Left ventricle myocardium superior (tissue), 1 donor: ENCODE measurements around the gene NLN. TPM values are rescaled to one million over a fixed set of nuclear protein-coding genes. Genes with fewer than 3 reads are reported as not detected.
"Not testable (repeated sequence)": the region's sequence is repeated elsewhere in the genome, so short reads cannot be mapped to it uniquely, and the experiment has no call there.

Experiments
- ATAC-seq: fragments of 200-7000 bp; cut with Tn5 transposase; one replicate; pipeline ENCODE4 v1.9.1; 2020; ENCODE audit warnings: mild to moderate bottlenecking, moderate library complexity
- DNase-seq: peaks from one replicate; pipeline ENCODE4 v3.0.0-alpha.2; 2020
- intact Hi-C: fragments of 100-400 bp; cut with micrococcal nuclease; formaldehyde crosslinking; loops from one replicate; pipeline ENCODE4 v1.11.0; 2022
- total RNA-seq: library from RNA; stranded (reverse); fragmentation: NEBNext Ultra II Directional; extraction: Animal tissue kit (Norgen Biotek cat#: 25700); gene quantifications from one replicate; pipeline ENCODE4 v1.2.1, GENCODE V29; 2021
- donor health status: DM: no; HTN: yes; CAD: no; lungs with severe emphysema.

NLN gene
- total RNA-seq, 1 donor from 2014 or later = 14.1 TPM

GRCh38 chr5:65821966-65822365 lies 100.0 kb downstream of the NLN start:
- no peak for ATAC-seq
- intact Hi-C loops = no loop called here
- no peak for DNase-seq

- DNase-seq = no peak
- ATAC-seq = no peak
- intact Hi-C loops = no loop called here
Observed at GRCh38 chr5:65822710-65823109, 100.7 kb downstream of the NLN start.

DNA sequence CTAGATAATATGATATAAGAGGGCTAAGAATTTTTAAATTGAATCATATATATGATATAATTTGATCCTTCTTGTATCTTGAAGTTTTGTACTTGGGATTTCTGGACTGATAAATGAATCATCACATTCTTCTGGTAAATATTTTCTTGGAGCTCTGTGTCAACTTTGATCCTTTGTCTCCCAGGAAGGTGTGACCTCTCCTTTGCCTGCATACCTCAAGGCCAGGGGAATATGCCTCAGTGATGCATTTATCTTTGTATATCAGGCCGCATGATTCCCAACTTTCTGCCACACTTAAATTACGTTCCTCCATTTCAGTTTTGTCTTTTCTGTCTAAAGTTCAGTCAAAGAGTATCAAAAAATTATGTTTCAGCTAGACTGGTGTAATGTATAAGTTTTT lies 101.2 kb downstream of the NLN start:
- DNase-seq (no peak), ATAC-seq (no peak)
- intact Hi-C loops = no loop called here

GRCh38 chr5:65823845-65824445 lies 101.9 kb downstream of the NLN start:
- intact Hi-C loops = no loop called here
- DNase-seq = no peak
- no peak for ATAC-seq

- intact Hi-C loops = no loop called here
- DNase-seq = no peak
- no peak for ATAC-seq
Observed at GRCh38 chr5:65825408-65826328, 103.7 kb downstream of the NLN start.

DNA sequence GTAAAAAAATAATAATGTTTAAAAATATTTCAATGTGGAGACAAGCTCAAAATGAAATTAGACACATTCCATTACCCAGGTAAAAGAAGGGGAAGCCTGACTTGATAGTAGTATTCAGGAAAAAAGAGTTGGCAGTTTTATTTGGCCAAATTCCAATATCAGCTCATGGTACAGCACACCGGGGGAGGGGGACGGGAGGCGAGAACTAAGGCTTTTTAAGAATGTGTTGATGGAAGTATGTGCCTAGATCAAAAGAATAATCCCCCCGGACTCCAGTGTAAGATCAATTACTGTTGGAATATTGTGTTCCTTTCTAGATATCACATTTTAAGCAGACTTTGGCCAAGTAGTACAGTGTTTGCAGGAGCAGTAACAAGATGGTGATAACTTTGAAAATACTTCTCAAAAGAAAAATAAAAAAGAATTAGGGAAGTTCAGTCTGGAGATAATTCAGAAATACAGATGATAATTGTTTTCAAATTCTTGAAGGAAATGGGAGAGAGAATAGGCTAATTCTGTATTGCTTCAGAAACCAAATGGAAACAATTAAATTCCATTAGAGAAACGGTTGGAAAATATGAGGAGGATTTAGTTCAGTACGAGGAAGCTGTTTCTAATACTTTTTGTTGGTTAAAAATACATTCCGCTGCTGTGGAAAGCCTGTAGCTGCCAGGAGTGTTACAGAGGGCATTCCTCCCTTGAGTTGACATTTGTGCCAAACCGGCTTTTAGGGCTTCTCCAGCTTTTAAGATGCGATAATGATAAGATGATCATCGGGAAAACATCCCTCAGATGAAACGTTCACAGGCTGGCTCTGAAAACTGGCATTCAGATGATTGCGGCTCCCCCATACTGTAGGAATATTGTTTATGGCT lies 106.3 kb downstream of the NLN start:
- intact Hi-C loops = no loop called here
- DNase-seq = no peak
- no peak for ATAC-seq

GRCh38 chr5:65830856-65831255 lies 108.9 kb downstream of the NLN start:
- intact Hi-C loops = loop anchor here (10.0 kb wide), 1 partner anchor 74 kb away; no protein-coding TSS in a partner anchor
- DNase-seq (no peak), ATAC-seq (no peak)

DNA sequence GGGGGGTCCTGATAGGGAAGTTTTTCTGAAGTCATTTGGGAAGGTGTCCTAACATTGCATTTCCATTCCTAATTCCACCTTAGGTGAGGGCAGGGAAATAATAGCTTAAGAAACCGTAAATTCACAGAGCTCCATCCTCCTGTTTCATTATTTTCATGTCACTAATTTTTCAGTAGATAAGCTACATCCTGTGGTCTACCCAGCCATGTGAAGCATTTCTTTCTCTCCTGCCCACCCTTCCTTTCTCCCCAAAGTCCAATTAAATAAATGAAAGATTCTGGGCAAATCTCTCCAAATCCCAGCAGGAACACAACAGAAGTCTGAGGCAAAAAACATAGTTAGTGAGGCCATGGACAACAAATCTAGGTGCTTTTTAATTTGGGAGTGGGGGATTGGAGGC lies 109.3 kb downstream of the NLN start:
- DNase-seq (no peak), ATAC-seq (no peak)
- intact Hi-C loops = loop anchor here (10.0 kb wide), 1 partner anchor 74 kb away; no protein-coding TSS in a partner anchor

- ATAC-seq (no peak), DNase-seq (no peak)
- intact Hi-C loops = loop anchor here (10.0 kb wide), 1 partner anchor 73 kb away; no protein-coding TSS in a partner anchor
Observed at GRCh38 chr5:65832152-65832551, 110.1 kb downstream of the NLN start.

DNA sequence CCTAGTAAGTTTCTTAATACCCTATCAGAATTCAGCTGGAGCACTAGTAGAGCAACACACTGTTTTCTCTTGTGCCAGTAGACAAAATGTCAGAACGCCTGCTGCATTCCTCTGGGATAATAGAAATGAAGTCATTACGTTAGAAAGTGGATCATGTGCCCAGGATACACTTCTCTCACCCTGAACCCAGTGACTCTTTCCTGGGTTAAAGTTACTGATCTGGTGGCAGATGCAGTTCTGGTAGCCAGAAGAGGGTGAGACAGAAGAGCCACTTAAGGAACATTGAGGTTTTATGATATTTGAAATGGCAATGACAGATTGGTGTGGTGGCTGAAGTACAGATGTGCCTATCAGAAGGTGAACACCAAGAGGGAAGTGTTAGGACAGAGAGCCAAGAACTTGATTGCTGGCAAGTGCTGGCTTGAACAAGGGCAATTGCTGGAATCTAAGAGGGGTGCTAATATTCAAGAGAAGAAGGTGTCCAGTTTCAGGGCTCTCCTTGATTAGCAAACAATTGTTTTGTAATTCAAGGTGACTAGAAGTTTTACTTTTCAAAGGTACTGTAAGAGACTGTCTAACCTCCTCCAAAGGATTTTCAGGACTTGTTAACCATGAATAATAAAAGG lies 110.7 kb downstream of the NLN start:
- intact Hi-C loops = loop anchor here (10.0 kb wide), 1 partner anchor 72 kb away; no protein-coding TSS in a partner anchor
- ATAC-seq (peak; percentile 41), DNase-seq (no peak)

- intact Hi-C loops = loop anchor here (10.0 kb wide), 1 partner anchor 71 kb away; no protein-coding TSS in a partner anchor
- ATAC-seq (no peak), DNase-seq (no peak)
Observed at GRCh38 chr5:65833780-65834179, 111.8 kb downstream of the NLN start.

GRCh38 chr5:65834306-65834705 lies 112.3 kb downstream of the NLN start:
- DNase-seq = no peak
- intact Hi-C loops = loop anchor here (10.0 kb wide), 1 partner anchor 70 kb away; no protein-coding TSS in a partner anchor
- no peak for ATAC-seq

DNA sequence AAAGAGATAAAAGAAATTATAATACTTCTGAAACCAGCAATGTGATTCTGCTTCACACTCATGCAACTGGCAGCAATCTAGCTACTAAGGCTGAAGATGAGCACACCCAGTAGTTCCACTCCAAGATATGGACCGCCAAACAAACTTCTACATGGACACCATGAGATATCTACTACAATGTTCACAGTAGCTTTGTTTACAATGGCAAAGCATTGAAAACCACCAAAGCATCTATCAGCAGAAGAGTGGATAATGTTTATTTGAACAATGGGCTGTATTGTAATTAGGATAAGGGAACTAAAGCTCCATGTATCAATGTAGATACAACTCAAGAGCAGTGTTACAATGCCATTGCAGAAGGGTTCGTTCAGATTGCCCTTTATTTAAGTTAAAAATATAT lies 113.2 kb downstream of the NLN start:
- intact Hi-C loops = loop anchor here (10.0 kb wide), 1 partner anchor 70 kb away; no protein-coding TSS in a partner anchor
- no peak for ATAC-seq
- DNase-seq = no peak

DNA sequence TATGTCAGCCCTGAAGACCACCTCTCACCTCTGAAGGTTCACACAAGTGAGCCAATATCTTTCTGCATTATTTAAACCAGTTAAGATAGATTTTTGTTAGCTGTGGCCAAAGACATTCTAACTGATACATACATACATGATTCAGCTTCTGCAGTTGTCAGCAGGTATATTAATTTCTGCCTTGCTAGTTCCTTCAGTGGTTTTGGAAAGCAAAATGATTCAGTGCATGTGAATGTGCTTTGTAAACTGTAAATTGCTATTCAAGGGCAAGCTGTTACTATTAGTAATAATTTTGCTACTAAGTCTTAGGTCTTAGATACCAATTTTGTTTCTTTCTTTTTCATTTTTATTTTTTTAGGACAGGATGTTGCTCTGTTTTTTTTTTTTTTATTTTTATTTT lies 115.1 kb downstream of the NLN start:
- ATAC-seq (no peak), DNase-seq (no peak)
- intact Hi-C loops = loop anchor here (10.0 kb wide), 1 partner anchor 68 kb away; no protein-coding TSS in a partner anchor

- not testable (repeated sequence) for ATAC-seq, DNase-seq
- intact Hi-C loops = loop anchor here (10.0 kb wide), 1 partner anchor 66 kb away; no protein-coding TSS in a partner anchor
Observed at GRCh38 chr5:65839170-65839569, 117.2 kb downstream of the NLN start.

DNA sequence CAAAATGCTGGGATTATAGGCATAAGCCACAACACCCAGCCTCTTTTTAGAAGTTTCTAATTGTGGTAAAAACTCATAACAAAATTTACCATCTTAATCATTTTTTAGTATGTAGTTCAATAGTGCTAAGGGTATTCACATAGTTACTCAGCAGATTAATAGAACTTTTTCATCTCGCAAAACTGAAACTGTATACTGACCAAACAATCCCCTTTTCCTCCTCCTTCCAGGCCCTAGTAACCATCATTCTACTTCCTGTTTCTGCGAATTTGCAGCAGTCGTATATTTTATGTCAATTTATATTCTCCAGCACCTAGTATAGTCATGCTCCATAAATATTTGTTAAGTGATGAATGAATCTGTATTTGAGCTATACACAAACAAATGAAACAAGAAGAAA lies 118.1 kb downstream of the NLN start:
- no peak for DNase-seq
- no peak for ATAC-seq
- intact Hi-C loops = no loop called here

- ATAC-seq, intact Hi-C loops, DNase-seq: not testable (repeated sequence)
Observed at GRCh38 chr5:65844763-65845162, 122.8 kb downstream of the NLN start.

DNA sequence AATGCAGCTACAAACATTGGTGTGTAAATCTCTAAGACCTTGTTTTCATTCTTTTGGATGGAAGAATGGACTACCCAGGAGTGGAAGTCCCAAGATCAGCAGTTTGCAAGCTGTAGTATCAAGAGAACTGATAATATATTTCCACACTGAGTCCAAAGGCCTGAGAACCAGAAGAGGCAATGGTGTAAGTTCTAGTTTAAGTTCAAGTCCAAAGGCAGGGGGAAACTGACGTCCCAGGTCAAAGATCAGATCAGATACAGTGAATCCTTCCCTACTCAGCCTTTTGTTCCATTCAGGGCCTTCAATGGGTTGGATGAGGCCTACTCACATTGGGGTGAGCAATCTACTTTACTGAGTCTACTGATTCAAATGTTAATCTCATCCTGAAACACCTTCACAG lies 124.1 kb downstream of the NLN start:
- intact Hi-C loops = no loop called here
- DNase-seq (no peak), ATAC-seq (no peak)

DNA sequence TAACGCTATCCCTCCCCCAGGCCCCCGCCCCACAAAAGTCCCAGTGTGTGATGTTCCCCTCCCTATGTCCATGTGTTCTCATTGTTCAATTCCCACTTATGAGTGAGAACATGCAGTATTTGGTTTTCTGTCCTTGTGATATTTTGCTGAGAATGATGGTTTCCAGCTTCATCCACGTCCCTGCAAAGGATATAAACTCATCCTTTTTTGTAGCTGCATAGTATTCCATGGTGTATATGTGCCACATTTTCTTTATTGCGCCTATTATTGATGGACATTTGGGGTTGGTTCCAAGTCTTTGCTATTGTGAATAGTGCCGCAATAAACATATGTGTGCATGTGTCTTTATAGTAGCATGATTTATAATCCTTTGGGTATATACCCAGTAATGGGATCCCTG lies 125.0 kb downstream of the NLN start:
- DNase-seq, ATAC-seq, intact Hi-C loops: not testable (repeated sequence)
